Spleen (tissue), 7 donors: ENCODE data around the gene CHST5.

Source experiments
- CTCF ChIP-seq, 11 experiments: fragments of 200-600 bp in 7 of 11; fragments of 450-650 bp in 4 of 11; sonication (generic) in 4 of 11; IDR thresholded peaks in 8 of 11; conservative IDR thresholded peaks in 3 of 11; 1 replicate in 7 of 11; 2 replicates in 4 of 11; pipeline versions ENCODE4 v1.4.0 to v1.8.0; 2016 to 2021; ENCODE audit warnings: antibody characterized with exemption in 11 of 11, inconsistent platforms in 4 of 11, mild to moderate bottlenecking in 1 of 11
- POLR2A ChIP-seq, 3 donors: fragments of 450-650 bp; IDR thresholded peaks; one replicate each; pipeline ENCODE4 v1.5.1; 2017; ENCODE audit warnings: antibody characterized with exemption in 3 of 3, mild to moderate bottlenecking in 1 of 3
- donor health status: DM: no; HTN: no; CAD: no; lungs with moderate emphysema.
- donor health status: DM: no; HTN: no; CAD: no.
- donor health status: DM: no; HTN: no; CAD: no.

DNA sequence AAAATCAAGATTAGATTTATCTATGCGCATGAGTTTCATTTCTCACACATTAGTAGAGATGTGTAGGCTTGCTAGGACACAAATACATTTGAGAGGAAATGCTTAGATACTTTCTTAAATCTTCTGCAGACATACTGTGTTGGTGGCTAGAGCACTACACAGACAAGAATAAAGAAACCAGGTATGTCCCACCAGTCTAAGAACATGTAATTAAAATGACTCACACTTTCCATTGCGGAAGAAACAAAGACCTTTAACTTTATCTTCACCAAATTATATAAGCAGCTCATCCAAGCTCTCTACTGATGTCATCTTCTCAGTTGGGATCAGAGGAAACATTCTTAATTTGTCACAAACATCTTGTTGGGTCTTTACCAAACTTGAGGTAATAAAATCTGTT is 42.8 kb upstream of the CHST5 start:
- TF ChIP-seq CTCF (IDR thresholded peaks at IDR 0.05 in 8 of 11, conservative IDR thresholded peaks at IDR 0.05 in 3 of 11) (no peak), POLR2A (IDR thresholded peaks at IDR 0.05) (no peak)
